ENCODE data around the gene PTCH1. TPM values are rescaled to one million over a fixed set of nuclear protein-coding genes. Genes with fewer than 3 reads are reported as not detected.

The PTCH1 gene
- total and polyA plus RNA-seq, 10 of the 15 experiments (the other 5 are each of a cell fraction or from before 2014, with no cell fraction given), result 0.16 to 6.1 (median 2.6) TPM

DNA sequence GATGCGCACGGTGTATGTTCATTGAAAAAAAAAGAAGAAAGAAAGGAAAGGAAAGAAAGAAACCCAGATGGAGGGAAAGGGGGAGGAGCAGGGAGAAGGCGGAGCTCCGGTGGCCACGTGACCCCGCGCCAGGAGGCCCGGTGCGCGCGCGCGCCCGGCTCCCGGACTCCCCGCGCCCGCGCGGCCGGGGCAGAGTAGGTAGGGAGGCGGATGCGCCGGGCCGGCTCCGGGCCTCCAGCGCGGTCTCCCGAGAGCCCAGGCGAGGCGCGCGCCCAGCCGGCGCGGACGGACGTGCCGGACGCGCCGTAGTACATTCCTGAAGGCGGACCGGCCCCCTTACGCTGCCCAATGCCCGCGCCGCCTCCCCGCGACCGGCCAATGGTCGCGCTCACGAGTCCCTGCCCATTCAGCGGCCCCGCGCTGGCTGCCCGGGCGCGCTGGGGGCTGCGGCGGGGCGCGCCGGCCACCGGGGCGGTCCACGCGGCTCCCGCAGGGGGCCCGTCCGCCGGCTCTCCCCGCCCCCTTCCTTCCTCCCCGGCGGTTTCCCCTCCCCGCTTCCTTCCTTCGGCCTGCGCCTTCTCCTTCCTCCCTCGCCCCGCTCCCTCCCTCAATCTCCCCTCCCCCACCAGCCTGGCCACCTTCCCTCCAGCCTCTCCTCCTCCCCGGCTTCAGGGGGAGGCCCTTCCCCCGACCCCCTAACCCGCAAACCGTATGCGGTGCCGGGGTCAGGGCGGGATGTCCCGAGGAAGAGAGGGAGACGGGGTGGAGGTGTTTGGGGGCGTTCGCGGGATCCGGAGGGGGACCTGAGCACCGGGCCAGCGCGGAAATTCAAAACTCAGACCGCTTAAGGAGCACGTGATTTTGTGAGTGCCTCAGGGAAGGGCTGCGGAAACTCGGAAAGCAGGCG is 5.8 kb downstream of the PTCH1 start (continued):
- TF ChIP-seq MLLT1 (IDR thresholded peaks at IDR 0.05) (no peak), LARP7 (IDR thresholded peaks at IDR 0.05) (peak; percentile 88), NR2C1 (IDR thresholded peaks at IDR 0.05) (no peak), TCF12 (IDR thresholded peaks at IDR 0.05; ENCODE audit: low read depth, low read length) (no peak)
- TF ChIP-seq, protein P1, sequence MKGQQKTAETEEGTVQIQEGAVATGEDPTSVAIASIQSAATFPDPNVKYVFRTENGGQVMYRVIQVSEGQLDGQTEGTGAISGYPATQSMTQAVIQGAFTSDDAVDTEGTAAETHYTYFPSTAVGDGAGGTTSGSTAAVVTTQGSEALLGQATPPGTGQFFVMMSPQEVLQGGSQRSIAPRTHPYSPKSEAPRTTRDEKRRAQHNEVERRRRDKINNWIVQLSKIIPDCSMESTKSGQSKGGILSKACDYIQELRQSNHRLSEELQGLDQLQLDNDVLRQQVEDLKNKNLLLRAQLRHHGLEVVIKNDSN (IDR thresholded peaks at IDR 0.05; ENCODE audit: borderline replicate concordance, extremely low read length, insufficient read depth, low read depth, low read length), result peak; percentile 93

DNA sequence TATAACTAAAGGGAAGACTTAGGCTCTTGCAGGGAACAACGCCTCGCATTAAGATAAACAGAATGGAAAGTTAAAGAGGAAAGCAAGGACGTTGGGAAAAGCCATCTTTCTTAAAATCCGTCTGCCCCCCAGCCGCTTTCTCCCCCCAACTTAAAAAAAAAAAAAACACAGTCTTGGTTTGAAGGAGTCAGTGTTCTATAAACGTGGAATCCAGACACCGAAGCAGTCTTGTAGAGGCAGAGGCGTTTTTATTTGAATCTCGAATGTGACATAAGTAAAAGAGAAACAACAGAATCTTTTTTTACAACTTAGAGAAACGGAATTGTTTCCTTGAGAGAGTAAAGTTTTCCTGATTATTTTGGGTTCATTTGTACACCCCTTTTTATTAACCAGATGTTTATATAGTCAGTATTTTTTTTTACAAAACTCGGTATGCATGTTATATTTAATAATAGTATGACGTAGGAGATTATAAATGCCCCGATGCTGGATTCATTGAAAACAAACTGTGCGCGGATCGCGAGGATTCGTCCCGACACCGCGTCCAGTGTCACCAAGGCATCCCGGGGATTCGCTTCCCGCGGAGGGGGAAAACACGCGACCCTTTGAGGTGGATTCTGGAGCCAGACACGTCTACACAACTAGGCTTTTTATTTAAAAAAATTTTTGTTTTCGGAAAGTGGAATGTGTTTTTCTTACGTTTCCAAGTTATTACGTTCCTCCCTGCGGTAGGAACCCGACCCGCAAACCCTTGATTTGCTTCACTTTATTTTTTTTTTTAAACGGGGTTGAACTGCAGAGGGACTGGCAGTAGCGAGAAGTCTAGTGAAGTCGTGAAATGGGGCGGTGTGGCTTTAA is 6.7 kb downstream of the PTCH1 start:
- Histone ChIP-seq H3K27me3 (replicated peaks in 1 of 2; ENCODE audit: control insufficient read depth in 2 of 2, insufficient read depth in 2 of 2, low read length in 1 of 2) (peaks cover 4 to 16% of the 10 kb centered on the region in 2 experiments; a peak in 3 of 4 replicates), H3K79me2 (ENCODE audit: control insufficient read depth, insufficient read depth, low read length) (peaks cover 20% of the 10 kb centered on the region), H2AFZ (ENCODE audit: control insufficient read depth, low read depth, low read length) (peak overlapping the region; percentile 90), H3K27ac (ENCODE audit: control insufficient read depth, insufficient read depth) (no peak overlapping the region; the same call in 1 of the 2 replicates), H3K4me2 (ENCODE audit: control insufficient read depth, insufficient read depth) (peak overlapping the region; percentile 99), H3K4me1 (ENCODE audit: control insufficient read depth, insufficient read depth, low read length) (peaks cover 11% of the 10 kb centered on the region), H4K20me1 (ENCODE audit: control insufficient read depth, insufficient read depth) (no peaks in the 10 kb centered on the region), H3K4me3 (peak overlapping the region; percentile 94), H3K9me3 (replicated peaks; ENCODE audit: control insufficient read depth, insufficient read depth, low read length) (no peaks in the 10 kb centered on the region), H3K36me3 (ENCODE audit: control insufficient read depth in 2 of 2, insufficient read depth in 2 of 2, low read length in 1 of 2) (no peaks in the 10 kb centered on the region), H3K9ac (ENCODE audit: control insufficient read depth, insufficient read depth, low read length) (peak overlapping the region; percentile 72)
- in situ Hi-C loops (cut with MboI) (loop anchor here (10.0 kb wide), 1 partner anchor 365 kb away; the partner anchor contains the start of gene ERCC6L2), intact Hi-C loops (cut with micrococcal nuclease; ENCODE audit: unreplicated experiment) (loop anchor here (5.0 to 10.0 kb wide), 3 partner anchors 125 to 367 kb away; partner anchors contain the start of gene ERCC6L2)
- CTCF ChIA-PET, result no interaction called here
- DNase-seq (ENCODE audit: low read depth, low spot score) (no peak), FAIRE-seq (no peak), ATAC-seq (no peak)
- under 1% methylated on average over 38 of the region's 38 CpGs for WGBS (ENCODE audit: insufficient coverage, insufficient replicate concordance, low lambda C conversion rate, missing lambda C conversion rate)
- BruUV-seq (replicated peaks), result no TSS peak
- POLR2A ChIA-PET, result interaction anchor here (1.5 to 2.1 kb wide), 3 partner anchors 9 to 48 kb away, joined by 6 to 9 read pairs (median 6); no protein-coding TSS in a partner anchor
- RAD21 ChIA-PET (ENCODE audit: unreplicated experiment), result interaction anchor here (0.6 to 2.1 kb wide), 8 partner anchors 15 to 192 kb away, joined by 3 to 13 read pairs (median 4); no protein-coding TSS in a partner anchor
- SMC1A ChIA-PET (ENCODE audit: uncharacterized antibody, unreplicated experiment), result interaction anchor here (1.1 to 1.6 kb wide), 2 partner anchors 15 to 47 kb away, joined by 9 to 12 read pairs; no protein-coding TSS in a partner anchor
- TF ChIP-seq IKZF2 (IDR thresholded peaks at IDR 0.05) (peak in 1 of 2 experiments; percentile 20; a peak in 1 of 4 replicates), ASH2L (IDR thresholded peaks at IDR 0.05; ENCODE audit: borderline replicate concordance, low read depth) (0 out of 2 replicates have a peak, but pooled peaks have one; percentile 24), NBN (IDR thresholded peaks at IDR 0.05) (0 out of 2 replicates have a peak, but pooled peaks have one; percentile 13), ZBTB40 (IDR thresholded peaks at IDR 0.05; ENCODE audit: borderline replicate concordance) (peak; percentile 45; the same call in 1 of the 2 replicates)
- TF ChIP-seq, protein P2, sequence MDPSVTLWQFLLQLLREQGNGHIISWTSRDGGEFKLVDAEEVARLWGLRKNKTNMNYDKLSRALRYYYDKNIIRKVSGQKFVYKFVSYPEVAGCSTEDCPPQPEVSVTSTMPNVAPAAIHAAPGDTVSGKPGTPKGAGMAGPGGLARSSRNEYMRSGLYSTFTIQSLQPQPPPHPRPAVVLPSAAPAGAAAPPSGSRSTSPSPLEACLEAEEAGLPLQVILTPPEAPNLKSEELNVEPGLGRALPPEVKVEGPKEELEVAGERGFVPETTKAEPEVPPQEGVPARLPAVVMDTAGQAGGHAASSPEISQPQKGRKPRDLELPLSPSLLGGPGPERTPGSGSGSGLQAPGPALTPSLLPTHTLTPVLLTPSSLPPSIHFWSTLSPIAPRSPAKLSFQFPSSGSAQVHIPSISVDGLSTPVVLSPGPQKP (IDR thresholded peaks at IDR 0.05; ENCODE audit: low read depth, low read length), result no peak

Measured in GM12878 (cell line).